ENCODE results near the gene KRTAP5-1.

The KRTAP5-1 gene

DNA sequence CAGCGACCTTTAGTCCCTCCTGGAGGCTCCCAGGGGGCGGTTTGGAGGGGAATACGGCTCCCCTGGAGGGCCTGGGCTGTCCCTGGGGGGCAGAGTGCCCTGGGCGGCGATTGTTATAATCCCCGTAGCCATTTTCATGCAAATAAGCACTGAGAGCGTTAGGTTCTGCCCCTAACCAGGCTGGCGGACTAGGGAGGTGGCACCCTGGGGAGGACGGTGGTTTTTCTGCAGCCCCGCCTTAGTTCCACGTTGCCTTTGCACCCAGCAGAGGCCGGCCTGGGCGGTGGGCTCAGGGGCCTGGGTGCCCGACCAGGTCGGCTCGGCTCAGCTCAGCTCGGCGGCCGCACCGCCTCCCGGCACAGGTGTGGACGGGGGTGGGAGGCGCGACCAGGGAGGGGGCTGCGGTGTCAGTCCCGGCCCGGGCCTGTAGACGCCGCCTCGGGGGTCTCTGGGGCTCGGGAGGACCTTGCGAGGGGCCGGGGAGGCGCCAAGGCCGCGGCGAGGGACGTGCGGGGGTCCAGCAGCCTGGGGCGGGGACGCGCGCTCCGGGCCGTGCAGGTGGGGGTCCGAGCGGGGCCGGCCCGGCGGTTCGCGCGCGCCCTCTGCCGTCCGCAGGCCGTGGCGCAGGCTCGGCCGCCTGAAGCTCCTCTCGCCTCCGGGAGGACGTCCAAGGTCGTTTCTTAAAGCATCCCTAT lies 10.7 kb downstream of the KRTAP5-1 start:
- H3K4me3 ChIP-seq (ENCODE audit: low read length): no peak overlapping the region
- peak; percentile 37 for DNase-seq (ENCODE audit: low read depth)
- peak; percentile 50 for TF ChIP-seq CTCF (conservative IDR thresholded peaks at IDR 0.05; ENCODE audit: low read length)

DNA sequence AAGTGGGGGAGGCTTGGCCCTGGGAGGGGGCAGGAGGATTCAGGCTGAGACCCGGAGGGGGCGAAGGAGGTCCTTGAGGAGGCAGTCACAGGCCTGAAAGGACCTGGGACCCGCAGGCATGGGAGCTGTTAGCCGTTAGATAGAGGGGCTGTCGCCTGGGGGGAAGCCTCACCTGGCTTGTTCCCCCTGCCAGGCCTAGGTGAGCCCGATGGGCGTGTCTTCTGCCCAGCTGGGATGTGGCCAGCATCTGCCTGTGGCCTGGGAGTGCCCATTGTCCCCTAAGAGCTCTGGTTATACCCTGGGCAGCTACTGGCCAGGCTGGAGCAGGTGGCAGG lies 11.2 kb downstream of the KRTAP5-1 start:
- TF ChIP-seq CTCF (conservative IDR thresholded peaks at IDR 0.05; ENCODE audit: low read length): no peak
- no peak overlapping the region for H3K4me3 ChIP-seq (ENCODE audit: low read length)
- DNase-seq (ENCODE audit: low read depth): no peak

GRCh38 chr11:1573077-1573902 lies 11.8 kb downstream of the KRTAP5-1 start:
- DNase-seq (ENCODE audit: low read depth): no peak

DNA sequence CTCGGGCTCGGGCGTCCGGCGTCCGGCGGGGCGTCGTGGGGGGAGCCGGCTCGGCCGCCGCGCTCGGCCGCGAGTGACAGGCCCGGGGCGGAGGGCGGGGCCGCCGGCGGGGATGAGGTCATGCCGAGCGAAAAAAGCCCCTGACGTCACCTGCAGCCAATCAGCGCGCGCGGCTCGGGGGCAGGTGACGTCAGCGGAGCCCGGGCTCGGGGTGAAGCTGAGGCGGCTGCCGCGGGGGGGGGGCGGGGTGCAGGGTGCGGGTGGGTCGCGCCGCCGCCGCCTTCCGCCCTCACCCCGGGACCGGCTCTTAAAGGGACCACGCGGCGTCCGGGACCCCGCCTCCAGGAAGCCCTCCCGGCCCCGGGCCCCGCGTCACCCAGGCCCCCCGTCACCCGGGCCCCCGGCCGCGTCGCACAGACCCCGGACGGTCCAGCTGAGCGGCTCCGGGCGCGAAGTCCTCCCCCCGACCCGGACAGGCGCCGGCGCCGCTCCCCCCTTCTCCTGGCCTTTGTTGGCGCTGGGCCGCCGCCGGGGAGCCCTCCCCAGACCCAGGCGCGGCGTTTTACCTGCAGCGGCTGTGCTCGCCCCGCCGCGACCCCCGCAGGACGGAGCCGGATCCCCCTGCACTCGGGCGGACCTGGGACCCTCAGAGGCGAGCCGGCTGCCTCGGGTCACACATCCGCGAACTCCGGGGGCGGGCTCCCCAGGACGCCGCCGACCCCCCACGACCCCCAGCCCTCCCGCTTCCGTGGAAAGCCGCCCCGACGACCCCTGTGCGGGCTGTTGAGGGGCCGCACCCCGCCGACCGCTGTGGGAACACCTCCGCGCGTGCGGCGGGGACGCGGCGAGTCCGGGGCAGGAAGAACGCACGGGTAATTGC lies 12.6 kb downstream of the KRTAP5-1 start, which contains the start of gene DUSP8:
TSS of gene DUSP8 (minus strand) at position 75 of the 880 bp plus-strand sequence. CDS start 6,445 bp downstream, outside the sequence.
- peak within 1 kb of the TSS; percentile 34 for H3K4me3 ChIP-seq (ENCODE audit: low read length)
- DNase-seq (ENCODE audit: low read depth): peak; percentile 67
- TF ChIP-seq CTCF (conservative IDR thresholded peaks at IDR 0.05; ENCODE audit: low read length): no peak

More at GRCh38 chr11:1573077-1573902, 11.8 kb downstream of the KRTAP5-1 start:
- no peak overlapping the region for H3K4me3 ChIP-seq (ENCODE audit: low read length)
- TF ChIP-seq CTCF (conservative IDR thresholded peaks at IDR 0.05; ENCODE audit: low read length): no peak

DNA sequence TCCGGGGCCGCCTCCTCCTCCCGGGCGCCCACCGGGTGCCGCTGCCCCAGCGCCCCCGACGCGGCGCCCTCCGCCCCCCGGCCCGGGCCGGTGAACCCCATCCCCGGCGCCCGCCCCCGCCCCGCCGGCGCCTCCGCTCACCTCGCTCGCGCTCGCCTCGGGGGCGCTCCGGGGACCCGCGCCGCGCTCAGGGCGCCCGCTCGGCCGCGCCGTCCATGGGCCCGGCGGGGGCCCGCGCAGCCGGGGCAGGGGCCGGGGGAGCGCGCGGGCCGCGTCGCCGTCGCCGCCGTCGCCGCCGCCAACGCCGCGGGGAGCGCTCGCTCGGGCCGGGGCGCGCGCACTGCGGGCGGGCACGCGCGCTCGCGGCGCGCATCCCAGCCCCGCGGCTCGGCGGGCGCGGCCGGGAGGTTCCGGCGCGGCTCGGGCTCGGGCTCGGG lies 13.3 kb downstream of the KRTAP5-1 start:
- no peak overlapping the region for H3K4me3 ChIP-seq (ENCODE audit: low read length)
- TF ChIP-seq CTCF (conservative IDR thresholded peaks at IDR 0.05; ENCODE audit: low read length): no peak
- no peak for DNase-seq (ENCODE audit: low read depth)

DNA sequence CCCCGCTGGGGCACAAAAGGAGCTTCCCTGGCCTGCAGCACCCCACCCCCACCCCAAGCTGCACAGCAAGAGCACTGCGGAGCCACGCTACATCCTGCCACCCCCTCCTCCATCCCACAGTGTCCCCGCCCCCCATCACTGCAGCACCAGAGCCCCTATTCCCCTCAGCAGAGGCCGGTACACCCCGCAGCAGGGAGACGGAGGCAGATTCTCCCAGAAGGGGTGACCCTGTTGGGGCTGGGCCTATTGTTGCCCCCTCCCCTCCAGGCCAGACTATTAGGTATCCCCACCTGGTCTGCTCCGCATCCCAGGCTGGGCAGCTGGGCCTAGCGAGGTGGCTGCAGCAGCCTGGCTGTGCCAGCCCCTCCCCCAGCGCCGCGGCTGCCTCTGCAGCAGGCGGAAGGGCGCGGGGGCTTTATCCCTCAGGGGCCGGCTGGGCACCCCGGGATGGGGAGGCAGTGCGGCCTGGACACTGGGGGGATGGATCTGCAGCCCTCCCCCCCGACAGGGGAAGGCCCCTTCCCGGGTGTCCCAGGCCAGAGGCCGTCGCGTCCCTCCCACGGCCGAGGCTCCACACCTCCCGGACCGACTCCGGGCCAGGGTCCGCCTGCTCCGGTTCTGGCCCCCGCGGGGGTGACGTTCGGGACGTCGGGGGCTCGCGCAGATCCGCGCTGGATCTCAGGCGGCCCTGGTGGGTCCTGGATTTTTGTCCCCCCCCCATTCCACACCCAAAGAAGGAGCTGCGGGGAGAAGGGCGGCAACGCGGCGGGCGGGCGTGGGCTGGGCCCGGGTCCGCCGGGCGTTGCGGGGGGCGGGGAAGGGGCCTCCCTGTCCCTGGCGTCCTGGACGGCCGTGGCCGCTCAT lies 14.0 kb downstream of the KRTAP5-1 start:
- peak overlapping the region; percentile 34 for H3K4me3 ChIP-seq (ENCODE audit: low read length)
- no peak for DNase-seq (ENCODE audit: low read depth)
- no peak for TF ChIP-seq CTCF (conservative IDR thresholded peaks at IDR 0.05; ENCODE audit: low read length)
